Measurements from ENCODE around the gene BPGM. TPM values are rescaled to one million over a fixed set of nuclear protein-coding genes. Genes with fewer than 3 reads are reported as not detected.

The BPGM gene
- total and polyA plus RNA-seq, 9 of the 15 experiments (the other 6 are each of a cell fraction or from before 2014, with no cell fraction given) = 14.1 to 46.1 (median 21.2) TPM

GRCh38 chr7:134645935-134646334, 718 bp upstream of the BPGM start (continued):
- TF ChIP-seq HMGXB4 (CRISPR knock-in tag; IDR thresholded peaks at IDR 0.05) = 0 out of 2 replicates have a peak, but pooled peaks have one; percentile 58
- no peak for TF ChIP-seq CBX5 (IDR thresholded peaks at IDR 0.05; ENCODE audit: borderline replicate concordance, low read depth)
- TF ChIP-seq RAD21 (CRISPR knock-in tag; conservative IDR thresholded peaks at IDR 0.05 in 1 of 2, IDR thresholded peaks at IDR 0.05 in 1 of 2) = no peak
- TF ChIP-seq PURB (CRISPR knock-in tag; IDR thresholded peaks at IDR 0.05; ENCODE audit: low read depth) = no peak
- TF ChIP-seq, protein P1, sequence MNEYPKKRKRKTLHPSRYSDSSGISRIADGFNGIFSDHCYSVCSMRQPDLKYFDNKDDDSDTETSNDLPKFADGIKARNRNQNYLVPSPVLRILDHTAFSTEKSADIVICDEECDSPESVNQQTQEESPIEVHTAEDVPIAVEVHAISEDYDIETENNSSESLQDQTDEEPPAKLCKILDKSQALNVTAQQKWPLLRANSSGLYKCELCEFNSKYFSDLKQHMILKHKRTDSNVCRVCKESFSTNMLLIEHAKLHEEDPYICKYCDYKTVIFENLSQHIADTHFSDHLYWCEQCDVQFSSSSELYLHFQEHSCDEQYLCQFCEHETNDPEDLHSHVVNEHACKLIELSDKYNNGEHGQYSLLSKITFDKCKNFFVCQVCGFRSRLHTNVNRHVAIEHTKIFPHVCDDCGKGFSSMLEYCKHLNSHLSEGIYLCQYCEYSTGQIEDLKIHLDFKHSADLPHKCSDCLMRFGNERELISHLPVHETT (CRISPR knock-in tag; conservative IDR thresholded peaks at IDR 0.05 in 1 of 2, IDR thresholded peaks at IDR 0.05 in 1 of 2) = no peak
- no peak for TF ChIP-seq EWSR1 (IDR thresholded peaks at IDR 0.05; ENCODE audit: borderline replicate concordance, low read depth, partially characterized antibody)
- no peak for TF ChIP-seq ARID2 (IDR thresholded peaks at IDR 0.05)
- TF ChIP-seq FOXM1 (IDR thresholded peaks at IDR 0.05; ENCODE audit: low read depth) = no peak
- no peak for TF ChIP-seq FOXM1 (CRISPR knock-in tag; IDR thresholded peaks at IDR 0.05; ENCODE audit: low read depth)
- no peak for TF ChIP-seq ZNF586 (CRISPR knock-in tag; conservative IDR thresholded peaks at IDR 0.05)
- TF ChIP-seq CTBP1 (IDR thresholded peaks at IDR 0.05; ENCODE audit: borderline replicate concordance) = no peak
- no peak for TF ChIP-seq TOE1 (IDR thresholded peaks at IDR 0.05; ENCODE audit: borderline replicate concordance)
- TF ChIP-seq TOE1 (CRISPR knock-in tag; IDR thresholded peaks at IDR 0.05; ENCODE audit: borderline replicate concordance, low read depth) = no peak
- TF ChIP-seq RBM15 (IDR thresholded peaks at IDR 0.05; ENCODE audit: insufficient read depth, low read length) = no peak
- 0 out of 2 replicates have a peak, but pooled peaks have one; percentile 6 for TF ChIP-seq ZNF407 (IDR thresholded peaks at IDR 0.05; ENCODE audit: low read depth)

Measured in K562 (cell line).